ENCODE data around the gene SST.

SST gene

DNA sequence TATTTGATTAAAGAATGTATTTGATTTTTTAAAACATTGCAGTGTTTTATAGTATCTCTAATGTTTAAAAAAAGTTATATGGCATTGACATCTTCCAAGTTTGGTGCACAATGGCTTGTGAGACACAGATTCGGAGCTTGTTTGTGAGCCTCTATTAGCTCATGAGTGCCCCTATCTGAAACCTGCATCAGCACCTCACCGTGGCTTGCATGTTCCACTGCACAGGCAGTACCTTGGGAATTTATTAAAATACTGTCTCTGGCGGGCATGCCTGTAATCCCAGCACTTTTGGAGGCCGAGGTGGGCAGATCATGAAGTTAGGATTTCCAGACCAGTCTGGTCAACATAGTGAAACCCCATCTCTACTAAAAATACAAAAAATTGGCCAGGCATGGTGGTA, 39.0 kb upstream of the SST start:
- FAIRE-seq (no peak), DNase-seq (ENCODE audit: insufficient read length, low spot score) (no peak)
- TF ChIP-seq, protein P1, sequence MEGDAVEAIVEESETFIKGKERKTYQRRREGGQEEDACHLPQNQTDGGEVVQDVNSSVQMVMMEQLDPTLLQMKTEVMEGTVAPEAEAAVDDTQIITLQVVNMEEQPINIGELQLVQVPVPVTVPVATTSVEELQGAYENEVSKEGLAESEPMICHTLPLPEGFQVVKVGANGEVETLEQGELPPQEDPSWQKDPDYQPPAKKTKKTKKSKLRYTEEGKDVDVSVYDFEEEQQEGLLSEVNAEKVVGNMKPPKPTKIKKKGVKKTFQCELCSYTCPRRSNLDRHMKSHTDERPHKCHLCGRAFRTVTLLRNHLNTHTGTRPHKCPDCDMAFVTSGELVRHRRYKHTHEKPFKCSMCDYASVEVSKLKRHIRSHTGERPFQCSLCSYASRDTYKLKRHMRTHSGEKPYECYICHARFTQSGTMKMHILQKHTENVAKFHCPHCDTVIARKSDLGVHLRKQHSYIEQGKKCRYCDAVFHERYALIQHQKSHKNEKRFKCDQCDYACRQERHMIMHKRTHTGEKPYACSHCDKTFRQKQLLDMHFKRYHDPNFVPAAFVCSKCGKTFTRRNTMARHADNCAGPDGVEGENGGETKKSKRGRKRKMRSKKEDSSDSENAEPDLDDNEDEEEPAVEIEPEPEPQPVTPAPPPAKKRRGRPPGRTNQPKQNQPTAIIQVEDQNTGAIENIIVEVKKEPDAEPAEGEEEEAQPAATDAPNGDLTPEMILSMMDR (IDR thresholded peaks at IDR 0.05; ENCODE audit: insufficient read depth, missing control alignments), result peak; percentile 19

- no peak for FAIRE-seq
Measured at GRCh38 chr3:187708696-187709095, 38.5 kb upstream of the SST start.

DNA sequence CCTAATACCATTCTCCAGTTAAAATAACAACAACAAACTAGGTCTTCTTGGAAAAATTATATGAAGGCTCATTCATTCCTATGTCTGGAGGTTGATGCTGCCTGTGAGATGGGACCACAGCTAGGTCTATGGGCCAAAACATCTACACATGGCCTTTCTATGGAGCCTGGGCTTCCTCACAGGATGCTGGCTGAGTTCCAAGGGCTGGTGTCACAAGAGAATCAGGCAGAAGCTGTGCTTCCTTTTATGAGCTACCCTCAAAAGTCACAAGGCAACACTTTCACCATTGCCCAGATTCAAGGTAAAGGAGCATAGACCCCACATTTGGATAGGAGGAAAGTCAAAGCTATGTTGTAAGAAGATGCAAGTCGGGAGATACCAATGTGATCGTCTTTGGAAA, 36.8 kb upstream of the SST start:
- DNase-seq (ENCODE audit: insufficient read length, low spot score) (no peak), FAIRE-seq (no peak)
- TF ChIP-seq, protein P1 (IDR thresholded peaks at IDR 0.05; ENCODE audit: insufficient read depth, missing control alignments), result no peak

More at GRCh38 chr3:187708696-187709095, 38.5 kb upstream of the SST start:
- no peak for DNase-seq (ENCODE audit: insufficient read length, low spot score)
- TF ChIP-seq, protein P1 (IDR thresholded peaks at IDR 0.05; ENCODE audit: insufficient read depth, missing control alignments), result no peak

- no peak for DNase-seq (ENCODE audit: insufficient read length, low spot score)
- no peak for FAIRE-seq
- TF ChIP-seq, protein P1 (IDR thresholded peaks at IDR 0.05; ENCODE audit: insufficient read depth, missing control alignments), result no peak
Measured at GRCh38 chr3:187705164-187705563, 35.0 kb upstream of the SST start.

DNA sequence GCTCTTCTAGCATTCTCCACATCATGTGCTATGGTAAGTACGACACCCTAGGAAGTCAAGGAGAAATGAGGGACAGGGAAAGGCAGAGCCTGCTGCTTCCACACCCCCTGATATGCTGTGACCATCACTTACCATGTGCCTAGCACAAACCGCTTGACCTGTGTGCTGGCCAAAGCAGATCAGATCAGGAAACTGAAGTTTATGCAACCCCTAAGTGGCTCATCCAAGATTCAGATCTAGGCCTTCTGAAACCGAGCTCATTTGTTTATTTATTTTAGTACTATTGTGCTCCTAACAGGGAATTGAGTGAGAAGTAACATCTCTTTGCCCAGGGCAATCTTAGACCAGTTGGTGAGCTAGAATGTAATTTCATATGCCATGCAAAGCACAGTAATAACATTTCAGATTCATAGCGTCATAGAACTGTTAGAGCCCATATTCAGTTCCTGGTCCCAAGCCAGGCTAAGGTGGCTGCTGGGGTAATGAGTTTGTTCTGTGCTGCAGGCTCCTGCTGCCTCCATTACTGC, 32.4 kb upstream of the SST start, which contains the start of gene RTP2:
Gene RTP2 (minus strand): TSS at position 51 of the 527 bp plus-strand sequence. CDS start 429 bp downstream, outside the sequence.
- FAIRE-seq, result no peak
- no peak for DNase-seq (ENCODE audit: insufficient read length, low spot score)
- TF ChIP-seq, protein P1 (IDR thresholded peaks at IDR 0.05; ENCODE audit: insufficient read depth, missing control alignments), result no peak

DNA sequence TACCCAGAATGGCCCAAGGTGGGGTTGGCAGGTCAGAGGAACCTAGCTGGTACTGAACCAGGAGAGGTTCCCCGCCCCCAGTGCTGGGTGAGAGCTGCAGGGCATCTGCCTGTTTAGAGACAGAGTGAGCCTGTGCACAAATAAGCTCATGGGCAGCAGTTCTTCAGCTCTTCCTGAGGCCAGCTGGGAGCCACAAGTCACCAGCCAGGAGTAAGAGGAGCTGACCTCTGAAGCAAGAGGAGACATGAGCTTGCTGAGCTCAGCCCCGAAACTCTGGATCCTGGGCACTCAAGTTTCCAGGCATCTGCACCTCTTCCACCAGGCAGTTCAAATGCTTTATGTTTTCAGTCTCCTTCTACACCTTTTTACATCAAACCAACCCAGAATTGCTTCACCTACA, 30.1 kb upstream of the SST start:
- FAIRE-seq (no peak), DNase-seq (ENCODE audit: insufficient read length, low spot score) (no peak)
- TF ChIP-seq, protein P1 (IDR thresholded peaks at IDR 0.05; ENCODE audit: insufficient read depth, missing control alignments), result no peak

DNA sequence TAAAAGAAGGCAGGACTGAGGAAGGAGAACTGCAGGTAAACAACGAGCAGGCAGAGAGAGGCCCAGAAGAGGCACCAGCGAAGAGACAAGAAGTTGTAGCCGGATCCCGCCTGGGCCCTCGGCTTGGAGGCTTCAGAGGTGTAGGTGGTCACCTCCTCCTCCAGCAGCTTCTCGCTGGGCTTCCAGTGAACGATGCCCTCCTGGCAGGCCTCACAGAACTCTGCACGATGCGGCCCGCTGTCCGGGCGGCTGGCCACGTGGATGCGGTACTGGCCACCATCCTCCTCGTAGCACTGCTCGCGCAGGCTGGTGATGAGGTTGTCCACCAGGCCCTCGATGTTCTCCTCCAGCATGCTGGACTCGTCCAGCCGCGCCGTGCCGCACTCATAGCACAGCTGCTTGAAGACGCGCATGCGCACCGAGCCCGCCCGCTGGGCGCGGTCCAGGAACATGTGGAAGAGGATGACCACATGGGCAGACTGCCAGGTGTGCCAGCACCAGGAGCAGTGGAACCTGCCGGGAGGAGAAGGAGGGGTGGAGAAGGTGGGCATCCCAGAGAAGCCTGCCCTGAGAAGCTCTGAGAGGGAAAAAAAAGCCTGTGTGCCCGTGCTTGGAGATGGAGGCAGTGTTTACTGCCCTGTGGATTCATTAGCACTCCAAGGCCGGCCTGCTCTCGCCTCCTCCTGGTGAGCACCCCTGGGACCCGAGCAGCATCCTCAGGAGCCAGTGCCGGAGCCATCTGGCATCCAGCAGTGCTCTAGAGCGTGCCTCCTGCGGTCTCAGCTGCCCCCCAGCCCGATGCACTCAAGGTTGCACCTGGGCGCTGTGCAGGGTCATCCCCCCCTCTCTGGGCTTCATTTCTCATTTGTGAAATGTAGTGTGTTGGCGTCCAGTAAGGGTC, 28.6 kb upstream of the SST start:
- FAIRE-seq (no peak), DNase-seq (ENCODE audit: insufficient read length, low spot score) (no peak)
- TF ChIP-seq, protein P1 (IDR thresholded peaks at IDR 0.05; ENCODE audit: insufficient read depth, missing control alignments), result no peak

Measured in D721Med (cell line).